ENCODE data around the gene AUNIP.

AUNIP gene

GRCh38 chr1:25875154-25875855, 16.0 kb upstream of the AUNIP start, which contains the start of gene PAQR7:
PAQR7 (minus strand) TSS chr1:25875708; CDS start chr1:25863839, 11,869 bp downstream.
- Histone ChIP-seq H3K4me1 (ENCODE audit: control insufficient read depth in 2 of 2, insufficient read depth in 2 of 2, low read length in 2 of 2) (peaks cover 30 to 31% of the 10 kb centered on the region in 2 donors), H3K9me3 (ENCODE audit: control insufficient read depth in 2 of 2, low read length in 2 of 2) (no peaks in the 10 kb centered on the region)

GRCh38 chr1:25874635-25875153, 15.4 kb upstream of the AUNIP start:
- H3K4me1 ChIP-seq (ENCODE audit: control insufficient read depth in 2 of 2, insufficient read depth in 2 of 2, low read length in 2 of 2), result peaks cover 31 to 32% of the 10 kb centered on the region in 2 donors
- no peaks in the 10 kb centered on the region for H3K36me3 ChIP-seq (ENCODE audit: control insufficient read depth in 2 of 2, insufficient read depth in 2 of 2, low read length in 2 of 2)
- no peaks in the 10 kb centered on the region for H3K9me3 ChIP-seq (ENCODE audit: control insufficient read depth in 2 of 2, low read length in 2 of 2)
- H3K27me3 ChIP-seq (ENCODE audit: control insufficient read depth in 2 of 2, insufficient read depth in 2 of 2, low read length in 2 of 2), result no peaks in the 10 kb centered on the region
- H3K27ac ChIP-seq (ENCODE audit: low read depth in 2 of 2, low read length in 2 of 2), result peak overlapping the region in 1 of 2 donors; percentile 48
- peak overlapping the region; percentile 56 to 70 for H3K9ac ChIP-seq (ENCODE audit: low read depth in 1 of 2, low read length in 2 of 2)
- H3K4me3 ChIP-seq (ENCODE audit: low read length in 2 of 2), result peak overlapping the region; percentile 61 to 70

More at GRCh38 chr1:25875154-25875855, 16.0 kb upstream of the AUNIP start, which contains the start of gene PAQR7:
- Histone ChIP-seq H3K27ac (ENCODE audit: low read depth in 2 of 2, low read length in 2 of 2) (peak within 1 kb of the TSS in 1 of 2 donors; percentile 48), H3K27me3 (ENCODE audit: control insufficient read depth in 2 of 2, insufficient read depth in 2 of 2, low read length in 2 of 2) (no peaks in the 10 kb centered on the region), H3K9ac (ENCODE audit: low read depth in 1 of 2, low read length in 2 of 2) (peak within 1 kb of the TSS; percentile 56 to 70), H3K4me3 (ENCODE audit: low read length in 2 of 2) (peak within 1 kb of the TSS; percentile 61 to 70), H3K36me3 (ENCODE audit: control insufficient read depth in 2 of 2, insufficient read depth in 2 of 2, low read length in 2 of 2) (no peaks in the 10 kb centered on the region)

GRCh38 chr1:25874209-25874608, 15.0 kb upstream of the AUNIP start:
- no peaks in the 10 kb centered on the region for H3K36me3 ChIP-seq (ENCODE audit: control insufficient read depth in 2 of 2, insufficient read depth in 2 of 2, low read length in 2 of 2)
- H3K27ac ChIP-seq (ENCODE audit: low read depth in 2 of 2, low read length in 2 of 2), result peak overlapping the region in 1 of 2 donors; percentile 48
- no peaks in the 10 kb centered on the region for H3K27me3 ChIP-seq (ENCODE audit: control insufficient read depth in 2 of 2, insufficient read depth in 2 of 2, low read length in 2 of 2)
- no peaks in the 10 kb centered on the region for H3K9me3 ChIP-seq (ENCODE audit: control insufficient read depth in 2 of 2, low read length in 2 of 2)
- peaks cover 31 to 32% of the 10 kb centered on the region in 2 donors for H3K4me1 ChIP-seq (ENCODE audit: control insufficient read depth in 2 of 2, insufficient read depth in 2 of 2, low read length in 2 of 2)
- no peak overlapping the region for H3K9ac ChIP-seq (ENCODE audit: low read depth in 1 of 2, low read length in 2 of 2)
- H3K4me3 ChIP-seq (ENCODE audit: low read length in 2 of 2), result no peak overlapping the region

- Histone ChIP-seq H3K36me3 (ENCODE audit: control insufficient read depth in 2 of 2, insufficient read depth in 2 of 2, low read length in 2 of 2) (no peaks in the 10 kb centered on the region), H3K4me3 (ENCODE audit: low read length in 2 of 2) (no peak overlapping the region), H3K4me1 (ENCODE audit: control insufficient read depth in 2 of 2, insufficient read depth in 2 of 2, low read length in 2 of 2) (peaks cover 31 to 32% of the 10 kb centered on the region in 2 donors), H3K9me3 (ENCODE audit: control insufficient read depth in 2 of 2, low read length in 2 of 2) (no peaks in the 10 kb centered on the region), H3K9ac (ENCODE audit: low read depth in 1 of 2, low read length in 2 of 2) (no peak overlapping the region), H3K27ac (ENCODE audit: low read depth in 2 of 2, low read length in 2 of 2) (no peak overlapping the region), H3K27me3 (ENCODE audit: control insufficient read depth in 2 of 2, insufficient read depth in 2 of 2, low read length in 2 of 2) (no peaks in the 10 kb centered on the region)
These were observed 13.9 kb upstream of the AUNIP start for GRCh38 chr1:25873120-25873519.

- Histone ChIP-seq H3K9me3 (ENCODE audit: control insufficient read depth in 2 of 2, low read length in 2 of 2) (no peaks in the 10 kb centered on the region), H3K27ac (ENCODE audit: low read depth in 2 of 2, low read length in 2 of 2) (no peak overlapping the region), H3K9ac (ENCODE audit: low read depth in 1 of 2, low read length in 2 of 2) (no peak overlapping the region), H3K4me3 (ENCODE audit: low read length in 2 of 2) (no peak overlapping the region), H3K27me3 (ENCODE audit: control insufficient read depth in 2 of 2, insufficient read depth in 2 of 2, low read length in 2 of 2) (no peaks in the 10 kb centered on the region), H3K36me3 (ENCODE audit: control insufficient read depth in 2 of 2, insufficient read depth in 2 of 2, low read length in 2 of 2) (no peaks in the 10 kb centered on the region), H3K4me1 (ENCODE audit: control insufficient read depth in 2 of 2, insufficient read depth in 2 of 2, low read length in 2 of 2) (peaks cover 32% of the 10 kb centered on the region in 2 donors)
These were observed 13.5 kb upstream of the AUNIP start for GRCh38 chr1:25872713-25873112.

GRCh38 chr1:25871704-25872494, 12.6 kb upstream of the AUNIP start:
- no peak overlapping the region for H3K4me3 ChIP-seq (ENCODE audit: low read length in 2 of 2)
- no peaks in the 10 kb centered on the region for H3K9me3 ChIP-seq (ENCODE audit: control insufficient read depth in 2 of 2, low read length in 2 of 2)
- no peak overlapping the region for H3K9ac ChIP-seq (ENCODE audit: low read depth in 1 of 2, low read length in 2 of 2)
- peaks cover 32 to 36% of the 10 kb centered on the region in 2 donors for H3K4me1 ChIP-seq (ENCODE audit: control insufficient read depth in 2 of 2, insufficient read depth in 2 of 2, low read length in 2 of 2)
- H3K27me3 ChIP-seq (ENCODE audit: control insufficient read depth in 2 of 2, insufficient read depth in 2 of 2, low read length in 2 of 2), result no peaks in the 10 kb centered on the region
- no peak overlapping the region for H3K27ac ChIP-seq (ENCODE audit: low read depth in 2 of 2, low read length in 2 of 2)
- no peaks in the 10 kb centered on the region for H3K36me3 ChIP-seq (ENCODE audit: control insufficient read depth in 2 of 2, insufficient read depth in 2 of 2, low read length in 2 of 2)

- H3K36me3 ChIP-seq (ENCODE audit: control insufficient read depth in 2 of 2, insufficient read depth in 2 of 2, low read length in 2 of 2), result no peaks in the 10 kb centered on the region
- peaks cover 31 to 36% of the 10 kb centered on the region in 2 donors for H3K4me1 ChIP-seq (ENCODE audit: control insufficient read depth in 2 of 2, insufficient read depth in 2 of 2, low read length in 2 of 2)
- no peak overlapping the region for H3K27ac ChIP-seq (ENCODE audit: low read depth in 2 of 2, low read length in 2 of 2)
- H3K4me3 ChIP-seq (ENCODE audit: low read length in 2 of 2), result peak overlapping the region in 1 of 2 donors; percentile 30
- no peak overlapping the region for H3K9ac ChIP-seq (ENCODE audit: low read depth in 1 of 2, low read length in 2 of 2)
- no peaks in the 10 kb centered on the region for H3K27me3 ChIP-seq (ENCODE audit: control insufficient read depth in 2 of 2, insufficient read depth in 2 of 2, low read length in 2 of 2)
- no peaks in the 10 kb centered on the region for H3K9me3 ChIP-seq (ENCODE audit: control insufficient read depth in 2 of 2, low read length in 2 of 2)
These were observed 11.9 kb upstream of the AUNIP start for GRCh38 chr1:25871086-25871703.

GRCh38 chr1:25870614-25871013, 11.4 kb upstream of the AUNIP start:
- Histone ChIP-seq H3K36me3 (ENCODE audit: control insufficient read depth in 2 of 2, insufficient read depth in 2 of 2, low read length in 2 of 2) (no peaks in the 10 kb centered on the region), H3K4me1 (ENCODE audit: control insufficient read depth in 2 of 2, insufficient read depth in 2 of 2, low read length in 2 of 2) (peaks cover 25 to 36% of the 10 kb centered on the region in 2 donors), H3K27ac (ENCODE audit: low read depth in 2 of 2, low read length in 2 of 2) (no peak overlapping the region), H3K4me3 (ENCODE audit: low read length in 2 of 2) (no peak overlapping the region), H3K27me3 (ENCODE audit: control insufficient read depth in 2 of 2, insufficient read depth in 2 of 2, low read length in 2 of 2) (no peaks in the 10 kb centered on the region), H3K9me3 (ENCODE audit: control insufficient read depth in 2 of 2, low read length in 2 of 2) (no peaks in the 10 kb centered on the region), H3K9ac (ENCODE audit: low read depth in 1 of 2, low read length in 2 of 2) (no peak overlapping the region)

GRCh38 chr1:25869909-25870606, 10.8 kb upstream of the AUNIP start:
- H3K27me3 ChIP-seq (ENCODE audit: control insufficient read depth in 2 of 2, insufficient read depth in 2 of 2, low read length in 2 of 2), result no peaks in the 10 kb centered on the region
- H3K9me3 ChIP-seq (ENCODE audit: control insufficient read depth in 2 of 2, low read length in 2 of 2), result no peaks in the 10 kb centered on the region
- H3K36me3 ChIP-seq (ENCODE audit: control insufficient read depth in 2 of 2, insufficient read depth in 2 of 2, low read length in 2 of 2), result no peaks in the 10 kb centered on the region
- H3K4me1 ChIP-seq (ENCODE audit: control insufficient read depth in 2 of 2, insufficient read depth in 2 of 2, low read length in 2 of 2), result peaks cover 25 to 36% of the 10 kb centered on the region in 2 donors
- no peak overlapping the region for H3K9ac ChIP-seq (ENCODE audit: low read depth in 1 of 2, low read length in 2 of 2)
- H3K4me3 ChIP-seq (ENCODE audit: low read length in 2 of 2), result no peak overlapping the region
- no peak overlapping the region for H3K27ac ChIP-seq (ENCODE audit: low read depth in 2 of 2, low read length in 2 of 2)

Measured in mucosa of rectum (tissue), 2 donors.